ENCODE measurements around the gene H2BK1. TPM values are rescaled to one million over a fixed set of nuclear protein-coding genes. Genes with fewer than 3 reads are reported as not detected.

The H2BK1 gene
- polyA plus RNA-seq, 1 donor (not counting 4 experiments of a cell fraction or from before 2014, with no cell fraction given) = not detected

- DNase-seq (ENCODE audit: low read depth, low spot score) (no peak), FAIRE-seq (no peak)
- Histone ChIP-seq H3K4me2 (ENCODE audit: control insufficient read depth, extremely low read depth, insufficient read depth, low read depth, low read length) (no peak overlapping the region), H3K9me3 (ENCODE audit: control insufficient read depth, low read depth, low read length) (no peaks in the 10 kb centered on the region), H3K36me3 (ENCODE audit: control insufficient read depth in 2 of 2, extremely low read depth in 1 of 2, insufficient read depth in 2 of 2, low read length in 2 of 2) (peaks cover 0 to 3% of the 10 kb centered on the region in 2 experiments), H3K4me1 (ENCODE audit: control insufficient read depth, extremely low read depth, insufficient read depth, low read length) (no peaks in the 10 kb centered on the region), H3K9me1 (ENCODE audit: control insufficient read depth, extremely low read depth, insufficient read depth, low read length) (no peaks in the 10 kb centered on the region), H3K27ac (ENCODE audit: control insufficient read depth, insufficient read depth, low read length) (no peak overlapping the region), H3K27me3 (ENCODE audit: control insufficient read depth, extremely low read depth, insufficient read depth, low read length) (peaks cover 34% of the 10 kb centered on the region), H3K79me2 (ENCODE audit: control insufficient read depth, insufficient read depth, low read length) (no peaks in the 10 kb centered on the region), H4K20me1 (ENCODE audit: control insufficient read depth, extremely low read depth, insufficient read depth, low read length) (no peaks in the 10 kb centered on the region), H3K9ac (ENCODE audit: control insufficient read depth, extremely low read depth, insufficient read depth, low read length) (no peak overlapping the region), H3K4me3 (ENCODE audit: control insufficient read depth in 2 of 3, extremely low read depth in 1 of 3, insufficient read depth in 2 of 3, low read depth in 1 of 3, low read length in 3 of 3) (no peak overlapping the region), H2AFZ (ENCODE audit: control insufficient read depth, low read length) (no peak overlapping the region)
- dilution Hi-C loops (cut with MboI; ENCODE audit: extremely low pct_ligation_motif_present, low sequenced_read_pairs) = no loop called here
- TF ChIP-seq CTCF (optimal IDR thresholded peaks at IDR 0.05 in 1 of 3, IDR thresholded peaks at IDR 0.05 in 1 of 3, conservative IDR thresholded peaks at IDR 0.05 in 1 of 3; ENCODE audit: extremely low read depth in 1 of 3, insufficient read depth in 2 of 3, low read length in 3 of 3) (no peak), EZH2 (IDR thresholded peaks at IDR 0.05; ENCODE audit: low read length) (no peak)
Observed at GRCh38 chr7:151207315-151207714, 3.0 kb downstream of the H2BK1 start.

- no peak for DNase-seq (ENCODE audit: low read depth, low spot score)
- no peaks in the 10 kb centered on the region for H3K79me2 ChIP-seq (ENCODE audit: control insufficient read depth, insufficient read depth, low read length)
- no peak overlapping the region for H3K27ac ChIP-seq (ENCODE audit: control insufficient read depth, insufficient read depth, low read length)
- no peak overlapping the region for H3K4me2 ChIP-seq (ENCODE audit: control insufficient read depth, extremely low read depth, insufficient read depth, low read depth, low read length)
- peaks cover 0 to 1% of the 10 kb centered on the region in 2 experiments for H3K36me3 ChIP-seq (ENCODE audit: control insufficient read depth in 2 of 2, extremely low read depth in 1 of 2, insufficient read depth in 2 of 2, low read length in 2 of 2)
- H2AFZ ChIP-seq (ENCODE audit: control insufficient read depth, low read length) = no peak overlapping the region
- no peaks in the 10 kb centered on the region for H3K9me3 ChIP-seq (ENCODE audit: control insufficient read depth, low read depth, low read length)
- no peak overlapping the region for H3K9ac ChIP-seq (ENCODE audit: control insufficient read depth, extremely low read depth, insufficient read depth, low read length)
- TF ChIP-seq EZH2 (IDR thresholded peaks at IDR 0.05; ENCODE audit: low read length) (no peak), CTCF (optimal IDR thresholded peaks at IDR 0.05 in 1 of 3, IDR thresholded peaks at IDR 0.05 in 1 of 3, conservative IDR thresholded peaks at IDR 0.05 in 1 of 3; ENCODE audit: extremely low read depth in 1 of 3, insufficient read depth in 2 of 3, low read length in 3 of 3) (no peak)
- H3K4me3 ChIP-seq (ENCODE audit: control insufficient read depth in 2 of 3, extremely low read depth in 1 of 3, insufficient read depth in 2 of 3, low read depth in 1 of 3, low read length in 3 of 3) = no peak overlapping the region
- dilution Hi-C loops (cut with MboI; ENCODE audit: extremely low pct_ligation_motif_present, low sequenced_read_pairs) = no loop called here
- peaks cover 34% of the 10 kb centered on the region for H3K27me3 ChIP-seq (ENCODE audit: control insufficient read depth, extremely low read depth, insufficient read depth, low read length)
- no peaks in the 10 kb centered on the region for H3K4me1 ChIP-seq (ENCODE audit: control insufficient read depth, extremely low read depth, insufficient read depth, low read length)
- H3K9me1 ChIP-seq (ENCODE audit: control insufficient read depth, extremely low read depth, insufficient read depth, low read length) = no peaks in the 10 kb centered on the region
- FAIRE-seq = no peak
- H4K20me1 ChIP-seq (ENCODE audit: control insufficient read depth, extremely low read depth, insufficient read depth, low read length) = no peaks in the 10 kb centered on the region
Observed at GRCh38 chr7:151206914-151207313, 3.4 kb downstream of the H2BK1 start.
